ENCODE measurements around the gene TNS3. TPM values are rescaled to one million over a fixed set of nuclear protein-coding genes. Genes with fewer than 3 reads are reported as not detected.

TNS3 gene
- total and polyA plus RNA-seq, 10 of the 15 experiments (the other 5 are each of a cell fraction or from before 2014, with no cell fraction given) = 0.27 to 2.7 (median 0.79) TPM

GRCh38 chr7:47624689-47625088, 42.8 kb upstream of the TNS3 start:
- ChIA-PET RAD21 (ENCODE audit: unreplicated experiment) (no interaction called here), POLR2A (no interaction called here), CTCF (no interaction called here), SMC1A (ENCODE audit: uncharacterized antibody, unreplicated experiment) (no interaction called here)
- Histone ChIP-seq H3K9ac (ENCODE audit: control insufficient read depth, insufficient read depth, low read length) (no peak overlapping the region), H3K9me3 (replicated peaks; ENCODE audit: control insufficient read depth, insufficient read depth, low read length) (no peaks in the 10 kb centered on the region), H2AFZ (ENCODE audit: control insufficient read depth, low read depth, low read length) (no peak overlapping the region), H3K4me1 (ENCODE audit: control insufficient read depth, insufficient read depth, low read length) (peaks cover 12% of the 10 kb centered on the region), H3K36me3 (ENCODE audit: control insufficient read depth in 2 of 2, insufficient read depth in 2 of 2, low read length in 1 of 2) (no peaks in the 10 kb centered on the region), H3K4me3 (no peak overlapping the region), H4K20me1 (ENCODE audit: control insufficient read depth, insufficient read depth) (no peaks in the 10 kb centered on the region), H3K79me2 (ENCODE audit: control insufficient read depth, insufficient read depth, low read length) (no peaks in the 10 kb centered on the region), H3K4me2 (ENCODE audit: control insufficient read depth, insufficient read depth) (no peak overlapping the region), H3K27me3 (replicated peaks in 1 of 2; ENCODE audit: control insufficient read depth in 2 of 2, insufficient read depth in 2 of 2, low read length in 1 of 2) (peaks cover 0 to 3% of the 10 kb centered on the region in 2 experiments; a peak in 1 of 4 replicates), H3K27ac (ENCODE audit: control insufficient read depth, insufficient read depth) (no peak overlapping the region)
- DNase-seq (ENCODE audit: low read depth, low spot score) (no peak), ATAC-seq (no peak), FAIRE-seq (no peak)
- TF ChIP-seq SPI1 (IDR thresholded peaks at IDR 0.05; ENCODE audit: borderline replicate concordance, insufficient read depth, low read depth, low read length) (peak; percentile 77; the same call in 1 of the 2 replicates), RUNX3 (IDR thresholded peaks at IDR 0.05; ENCODE audit: low read length) (peak; percentile 56), MEF2A (IDR thresholded peaks at IDR 0.05; ENCODE audit: insufficient read depth, low read depth, low read length) (0 out of 2 replicates have a peak, but pooled peaks have one; percentile 13), BACH1 (IDR thresholded peaks at IDR 0.05; ENCODE audit: borderline replicate concordance) (no peak), NFIC (IDR thresholded peaks at IDR 0.05; ENCODE audit: low read depth, low read length) (peak; percentile 20; the same call in 1 of the 2 replicates)
- BruUV-seq (replicated peaks) = no TSS peak
- intact Hi-C loops (cut with micrococcal nuclease; ENCODE audit: unreplicated experiment) (loop anchor here (5.0 kb wide), 1 partner anchor 67 kb away; no protein-coding TSS in a partner anchor), in situ Hi-C loops (cut with MboI) (no loop called here)

GRCh38 chr7:47622946-47623640, 41.2 kb upstream of the TNS3 start:
- peaks cover 10% of the 10 kb centered on the region for H3K4me1 ChIP-seq (ENCODE audit: control insufficient read depth, insufficient read depth, low read length)
- 60% methylated on average over 11 of the region's 11 CpGs for WGBS (ENCODE audit: insufficient coverage, insufficient replicate concordance, low lambda C conversion rate, missing lambda C conversion rate)
- H3K79me2 ChIP-seq (ENCODE audit: control insufficient read depth, insufficient read depth, low read length) = no peaks in the 10 kb centered on the region
- intact Hi-C loops (cut with micrococcal nuclease; ENCODE audit: unreplicated experiment) = loop anchor here (5.0 kb wide), 1 partner anchor 66 kb away; no protein-coding TSS in a partner anchor
- H4K20me1 ChIP-seq (ENCODE audit: control insufficient read depth, insufficient read depth) = no peaks in the 10 kb centered on the region
- peaks cover 0 to 3% of the 10 kb centered on the region in 2 experiments; a peak in 2 of 4 replicates for H3K27me3 ChIP-seq (replicated peaks in 1 of 2; ENCODE audit: control insufficient read depth in 2 of 2, insufficient read depth in 2 of 2, low read length in 1 of 2)
- POLR2A ChIA-PET = no interaction called here
- H3K27ac ChIP-seq (ENCODE audit: control insufficient read depth, insufficient read depth) = no peak overlapping the region
- H2AFZ ChIP-seq (ENCODE audit: control insufficient read depth, low read depth, low read length) = no peak overlapping the region
- FAIRE-seq = no peak
- no peak for ATAC-seq
- H3K9me3 ChIP-seq (replicated peaks; ENCODE audit: control insufficient read depth, insufficient read depth, low read length) = no peaks in the 10 kb centered on the region
- CTCF ChIA-PET = no interaction called here
- H3K4me3 ChIP-seq = no peak overlapping the region
- no peaks in the 10 kb centered on the region for H3K36me3 ChIP-seq (ENCODE audit: control insufficient read depth in 2 of 2, insufficient read depth in 2 of 2, low read length in 1 of 2)
- RAD21 ChIA-PET (ENCODE audit: unreplicated experiment) = no interaction called here
- in situ Hi-C loops (cut with MboI) = no loop called here
- TF ChIP-seq BMI1 (IDR thresholded peaks at IDR 0.05; ENCODE audit: borderline replicate concordance) (no peak), FOXM1 (IDR thresholded peaks at IDR 0.05; ENCODE audit: low read depth, low read length) (no peak), NBN (IDR thresholded peaks at IDR 0.05) (no peak), ZSCAN29 (IDR thresholded peaks at IDR 0.05) (no peak)
- TF ChIP-seq, protein P1, sequence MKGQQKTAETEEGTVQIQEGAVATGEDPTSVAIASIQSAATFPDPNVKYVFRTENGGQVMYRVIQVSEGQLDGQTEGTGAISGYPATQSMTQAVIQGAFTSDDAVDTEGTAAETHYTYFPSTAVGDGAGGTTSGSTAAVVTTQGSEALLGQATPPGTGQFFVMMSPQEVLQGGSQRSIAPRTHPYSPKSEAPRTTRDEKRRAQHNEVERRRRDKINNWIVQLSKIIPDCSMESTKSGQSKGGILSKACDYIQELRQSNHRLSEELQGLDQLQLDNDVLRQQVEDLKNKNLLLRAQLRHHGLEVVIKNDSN (IDR thresholded peaks at IDR 0.05; ENCODE audit: borderline replicate concordance, extremely low read length, insufficient read depth, low read depth, low read length) = no peak
- H3K9ac ChIP-seq (ENCODE audit: control insufficient read depth, insufficient read depth, low read length) = no peak overlapping the region
- H3K4me2 ChIP-seq (ENCODE audit: control insufficient read depth, insufficient read depth) = no peak overlapping the region
- SMC1A ChIA-PET (ENCODE audit: uncharacterized antibody, unreplicated experiment) = interaction anchor here (0.6 kb wide), 1 partner anchor 87 kb away, joined by 3 read pairs; no protein-coding TSS in a partner anchor
- DNase-seq (ENCODE audit: low read depth, low spot score) = no peak
- BruUV-seq (replicated peaks) = no TSS peak

All from GM12878 (cell line).